Measurements from ENCODE around the gene UMODL1. TPM values are rescaled to one million over a fixed set of nuclear protein-coding genes. Genes with fewer than 3 reads are reported as not detected.

The UMODL1 gene
- total and polyA plus RNA-seq, 2 of the 13 experiments (the other 11 are each of a cell fraction or from before 2014, with no cell fraction given): not detected

DNA sequence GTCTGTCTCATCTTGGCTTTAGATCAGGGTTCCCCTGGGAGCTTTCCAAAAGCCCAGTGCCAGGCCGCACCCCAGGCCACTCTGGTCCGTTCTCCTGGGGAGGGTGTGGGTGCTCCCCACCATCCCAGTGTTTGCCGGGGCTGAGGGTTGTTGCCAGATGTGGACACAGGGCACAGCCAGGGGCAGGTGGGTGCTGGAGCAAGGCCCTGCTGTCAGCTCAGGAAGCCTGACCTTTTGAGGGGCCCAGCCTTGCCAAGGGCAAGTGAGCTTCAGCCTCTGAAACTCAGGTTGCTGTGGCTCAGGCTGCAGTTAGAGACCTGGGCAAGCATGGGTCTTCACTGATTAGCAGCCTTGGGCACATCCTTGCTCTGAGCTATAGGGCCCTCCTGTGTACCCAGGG is 38.1 kb upstream of the UMODL1 start:
- TF ChIP-seq, protein P1, sequence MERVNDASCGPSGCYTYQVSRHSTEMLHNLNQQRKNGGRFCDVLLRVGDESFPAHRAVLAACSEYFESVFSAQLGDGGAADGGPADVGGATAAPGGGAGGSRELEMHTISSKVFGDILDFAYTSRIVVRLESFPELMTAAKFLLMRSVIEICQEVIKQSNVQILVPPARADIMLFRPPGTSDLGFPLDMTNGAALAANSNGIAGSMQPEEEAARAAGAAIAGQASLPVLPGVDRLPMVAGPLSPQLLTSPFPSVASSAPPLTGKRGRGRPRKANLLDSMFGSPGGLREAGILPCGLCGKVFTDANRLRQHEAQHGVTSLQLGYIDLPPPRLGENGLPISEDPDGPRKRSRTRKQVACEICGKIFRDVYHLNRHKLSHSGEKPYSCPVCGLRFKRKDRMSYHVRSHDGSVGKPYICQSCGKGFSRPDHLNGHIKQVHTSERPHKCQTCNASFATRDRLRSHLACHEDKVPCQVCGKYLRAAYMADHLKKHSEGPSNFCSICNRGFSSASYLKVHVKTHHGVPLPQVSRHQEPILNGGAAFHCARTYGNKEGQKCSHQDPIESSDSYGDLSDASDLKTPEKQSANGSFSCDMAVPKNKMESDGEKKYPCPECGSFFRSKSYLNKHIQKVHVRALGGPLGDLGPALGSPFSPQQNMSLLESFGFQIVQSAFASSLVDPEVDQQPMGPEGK (CRISPR knock-in tag; IDR thresholded peaks at IDR 0.05): no peak
- TF ChIP-seq, protein P2, sequence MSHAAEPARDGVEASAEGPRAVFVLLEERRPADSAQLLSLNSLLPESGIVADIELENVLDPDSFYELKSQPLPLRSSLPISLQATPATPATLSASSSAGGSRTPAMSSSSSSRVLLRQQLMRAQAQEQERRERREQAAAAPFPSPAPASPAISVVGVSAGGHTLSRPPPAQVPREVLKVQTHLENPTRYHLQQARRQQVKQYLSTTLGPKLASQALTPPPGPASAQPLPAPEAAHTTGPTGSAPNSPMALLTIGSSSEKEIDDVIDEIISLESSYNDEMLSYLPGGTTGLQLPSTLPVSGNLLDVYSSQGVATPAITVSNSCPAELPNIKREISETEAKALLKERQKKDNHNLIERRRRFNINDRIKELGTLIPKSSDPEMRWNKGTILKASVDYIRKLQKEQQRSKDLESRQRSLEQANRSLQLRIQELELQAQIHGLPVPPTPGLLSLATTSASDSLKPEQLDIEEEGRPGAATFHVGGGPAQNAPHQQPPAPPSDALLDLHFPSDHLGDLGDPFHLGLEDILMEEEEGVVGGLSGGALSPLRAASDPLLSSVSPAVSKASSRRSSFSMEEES (CRISPR knock-in tag; IDR thresholded peaks at IDR 0.05): no peak
- no peak for TF ChIP-seq HOXA7 (CRISPR knock-in tag; IDR thresholded peaks at IDR 0.05)
- no peak for TF ChIP-seq ZNF143 (CRISPR knock-in tag; IDR thresholded peaks at IDR 0.05)
- TF ChIP-seq ZNF841 (CRISPR knock-in tag; IDR thresholded peaks at IDR 0.05; ENCODE audit: borderline replicate concordance): no peak
- Histone ChIP-seq H3K27ac (ENCODE audit: extremely low read length, insufficient read depth, low read length) (no peak overlapping the region), H4K20me1 (ENCODE audit: insufficient read depth, low read length) (no peaks in the 10 kb centered on the region), H3K27me3 (ENCODE audit: control insufficient read depth in 1 of 2, insufficient read depth in 2 of 2, low read length in 2 of 2) (peaks cover 0 to 11% of the 10 kb centered on the region in 2 experiments; a peak in 2 of 5 replicates), H3K9ac (ENCODE audit: insufficient read depth, low read depth, low read length) (no peak overlapping the region), H3K36me3 (replicated peaks in 1 of 2; ENCODE audit: control insufficient read depth in 1 of 2, insufficient read depth in 2 of 2, low read length in 2 of 2) (no peaks in the 10 kb centered on the region), H3K4me1 (ENCODE audit: insufficient read depth, low read length) (peaks cover 8% of the 10 kb centered on the region), H3K79me2 (ENCODE audit: insufficient read depth, low read length) (no peaks in the 10 kb centered on the region), H3K4me2 (ENCODE audit: low read depth, low read length) (no peak overlapping the region), H3K9me3 (ENCODE audit: low read length) (no peaks in the 10 kb centered on the region), H2AFZ (ENCODE audit: low read length) (no peak overlapping the region), H3K4me3 (replicated peaks in 1 of 3; ENCODE audit: insufficient read depth in 1 of 3, low read depth in 2 of 3, low read length in 3 of 3) (no peak overlapping the region)
- POLR2A ChIA-PET: no interaction called here
- in situ Hi-C loops (cut with HindIII; ENCODE audit: extremely low pct_ligation_motif_present, low pct_unique_long_range_greater_than_20kb): no loop called here
- FAIRE-seq: no peak
- intact Hi-C loops (cut with micrococcal nuclease; ENCODE audit: unreplicated experiment): no loop called here
- WGBS (ENCODE audit: low lambda C conversion rate): 7% methylated on average over 3 of the region's 3 CpGs
- CTCF ChIA-PET (ENCODE audit: low intra/inter-chr PET ratio, low total read pairs): no interaction called here
- no TSS peak for BruUV-seq (replicated peaks)
- DNase-seq (ENCODE audit: low spot score): no peak
- ATAC-seq: no peak

- BruUV-seq (replicated peaks): no TSS peak
- ChIA-PET POLR2A (no interaction called here), CTCF (ENCODE audit: low intra/inter-chr PET ratio, low total read pairs) (no interaction called here)
- WGBS (ENCODE audit: low lambda C conversion rate): 2% methylated on average over 2 of the region's 2 CpGs
- H3K79me2 ChIP-seq (ENCODE audit: insufficient read depth, low read length): no peaks in the 10 kb centered on the region
- H3K4me2 ChIP-seq (ENCODE audit: low read depth, low read length): no peak overlapping the region
- H3K9ac ChIP-seq (ENCODE audit: insufficient read depth, low read depth, low read length): no peak overlapping the region
- H2AFZ ChIP-seq (ENCODE audit: low read length): no peak overlapping the region
- ATAC-seq: no peak
- no peaks in the 10 kb centered on the region for H3K36me3 ChIP-seq (replicated peaks in 1 of 2; ENCODE audit: control insufficient read depth in 1 of 2, insufficient read depth in 2 of 2, low read length in 2 of 2)
- H3K9me3 ChIP-seq (ENCODE audit: low read length): no peaks in the 10 kb centered on the region
- no peaks in the 10 kb centered on the region for H4K20me1 ChIP-seq (ENCODE audit: insufficient read depth, low read length)
- TF ChIP-seq ATRX (CRISPR knock-in tag; IDR thresholded peaks at IDR 0.05; ENCODE audit: borderline replicate concordance): no peak
- TF ChIP-seq FOSL2 (CRISPR knock-in tag; IDR thresholded peaks at IDR 0.05): 0 out of 2 replicates have a peak, but pooled peaks have one; percentile 20
- TF ChIP-seq MAFK (conservative IDR thresholded peaks at IDR 0.05 in 1 of 2, IDR thresholded peaks at IDR 0.05 in 1 of 2; ENCODE audit: low read length in 2 of 2): 0 out of 4 replicates have a peak, but pooled peaks of 1 of the 2 experiments have one; percentile 1
- H3K27ac ChIP-seq (ENCODE audit: extremely low read length, insufficient read depth, low read length): no peak overlapping the region
- DNase-seq (ENCODE audit: low spot score): no peak
- H3K4me1 ChIP-seq (ENCODE audit: insufficient read depth, low read length): peaks cover 38% of the 10 kb centered on the region
- no peak overlapping the region for H3K4me3 ChIP-seq (replicated peaks in 1 of 3; ENCODE audit: insufficient read depth in 1 of 3, low read depth in 2 of 3, low read length in 3 of 3)
- in situ Hi-C loops (cut with HindIII; ENCODE audit: extremely low pct_ligation_motif_present, low pct_unique_long_range_greater_than_20kb) (no loop called here), intact Hi-C loops (cut with micrococcal nuclease; ENCODE audit: unreplicated experiment) (no loop called here)
- peaks cover 0 to 19% of the 10 kb centered on the region in 2 experiments; a peak in 3 of 5 replicates for H3K27me3 ChIP-seq (ENCODE audit: control insufficient read depth in 1 of 2, insufficient read depth in 2 of 2, low read length in 2 of 2)
- no peak for FAIRE-seq
Observed at GRCh38 chr21:42036313-42036712, 34.8 kb upstream of the UMODL1 start.
